Measurements from ENCODE around the gene EFHC1. TPM values are rescaled to one million over a fixed set of nuclear protein-coding genes. Genes with fewer than 3 reads are reported as not detected.

The EFHC1 gene
- total RNA-seq, 4 donors from 2014 or later, result 14.0 to 63.0 (median 27.6) TPM

DNA sequence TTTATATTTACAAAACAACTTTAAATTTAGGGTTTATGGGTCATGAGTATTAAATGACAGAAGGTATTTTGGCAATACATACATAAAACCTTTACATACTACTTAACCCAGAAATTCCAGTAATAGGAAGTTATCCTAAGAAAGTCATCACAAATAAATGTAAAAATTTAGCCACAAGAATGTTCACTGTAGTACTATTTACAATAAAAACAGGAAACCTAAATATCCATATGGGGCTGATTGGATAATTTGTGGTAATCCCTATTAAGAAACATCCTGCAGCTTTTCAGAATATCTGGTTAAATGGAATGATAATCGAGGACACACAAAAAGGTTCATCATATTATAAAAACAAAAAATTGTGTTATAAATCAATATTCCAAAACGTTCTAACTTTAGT lies 112.3 kb downstream of the EFHC1 start:
- H3K27me3 ChIP-seq, result no peaks in the 10 kb centered on the region
- DNase-seq (ENCODE audit: low spot score in 2 of 2), result no peak
- 79% methylated on average over 2 of the region's 2 CpGs for WGBS
- no peak overlapping the region for H3K4me3 ChIP-seq
- no peaks in the 10 kb centered on the region for H3K9me3 ChIP-seq
- no peak for TF ChIP-seq EP300 (IDR thresholded peaks at IDR 0.05)
- TF ChIP-seq POLR2A (IDR thresholded peaks at IDR 0.05), result no peak
- no peak for TF ChIP-seq POLR2AphosphoS5 (IDR thresholded peaks at IDR 0.05)
- TF ChIP-seq, protein P1, sequence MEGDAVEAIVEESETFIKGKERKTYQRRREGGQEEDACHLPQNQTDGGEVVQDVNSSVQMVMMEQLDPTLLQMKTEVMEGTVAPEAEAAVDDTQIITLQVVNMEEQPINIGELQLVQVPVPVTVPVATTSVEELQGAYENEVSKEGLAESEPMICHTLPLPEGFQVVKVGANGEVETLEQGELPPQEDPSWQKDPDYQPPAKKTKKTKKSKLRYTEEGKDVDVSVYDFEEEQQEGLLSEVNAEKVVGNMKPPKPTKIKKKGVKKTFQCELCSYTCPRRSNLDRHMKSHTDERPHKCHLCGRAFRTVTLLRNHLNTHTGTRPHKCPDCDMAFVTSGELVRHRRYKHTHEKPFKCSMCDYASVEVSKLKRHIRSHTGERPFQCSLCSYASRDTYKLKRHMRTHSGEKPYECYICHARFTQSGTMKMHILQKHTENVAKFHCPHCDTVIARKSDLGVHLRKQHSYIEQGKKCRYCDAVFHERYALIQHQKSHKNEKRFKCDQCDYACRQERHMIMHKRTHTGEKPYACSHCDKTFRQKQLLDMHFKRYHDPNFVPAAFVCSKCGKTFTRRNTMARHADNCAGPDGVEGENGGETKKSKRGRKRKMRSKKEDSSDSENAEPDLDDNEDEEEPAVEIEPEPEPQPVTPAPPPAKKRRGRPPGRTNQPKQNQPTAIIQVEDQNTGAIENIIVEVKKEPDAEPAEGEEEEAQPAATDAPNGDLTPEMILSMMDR (IDR thresholded peaks at IDR 0.05), result no peak
- peaks cover 10% of the 10 kb centered on the region for H3K4me1 ChIP-seq
- H3K27ac ChIP-seq, result no peak overlapping the region
- H3K36me3 ChIP-seq, result peaks cover 16% of the 10 kb centered on the region

DNA sequence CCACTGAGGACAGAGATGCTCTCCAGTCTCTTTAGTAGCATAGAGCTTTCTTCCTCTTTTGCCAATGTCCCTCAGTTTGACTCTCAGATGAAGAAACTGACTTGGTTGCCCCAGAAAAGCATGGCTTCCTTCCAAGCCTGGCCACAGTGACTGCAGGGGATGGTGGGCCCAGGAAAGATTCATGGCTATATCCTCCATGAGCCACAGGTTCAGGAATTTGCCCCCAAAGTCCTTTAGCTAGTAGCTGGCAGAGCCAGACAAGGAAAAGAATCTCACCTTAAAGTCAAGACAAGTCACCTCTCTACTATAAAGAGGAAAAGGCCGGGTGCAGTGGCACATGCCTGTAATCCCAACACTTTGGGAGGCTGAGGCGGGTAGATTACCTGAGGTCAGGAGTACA lies 113.3 kb downstream of the EFHC1 start:
- Histone ChIP-seq H3K9me3 (no peaks in the 10 kb centered on the region), H3K27ac (no peak overlapping the region), H3K36me3 (peaks cover 16% of the 10 kb centered on the region), H3K27me3 (no peaks in the 10 kb centered on the region), H3K4me3 (no peak overlapping the region), H3K4me1 (peaks cover 21% of the 10 kb centered on the region)
- DNase-seq (ENCODE audit: low spot score in 2 of 2), result no peak
- no peak for TF ChIP-seq POLR2A (IDR thresholded peaks at IDR 0.05)
- no peak for TF ChIP-seq POLR2AphosphoS5 (IDR thresholded peaks at IDR 0.05)
- no peak for TF ChIP-seq EP300 (IDR thresholded peaks at IDR 0.05)
- TF ChIP-seq, protein P1 (IDR thresholded peaks at IDR 0.05), result no peak
- WGBS, result 100% methylated on average over 2 of the region's 2 CpGs

DNA sequence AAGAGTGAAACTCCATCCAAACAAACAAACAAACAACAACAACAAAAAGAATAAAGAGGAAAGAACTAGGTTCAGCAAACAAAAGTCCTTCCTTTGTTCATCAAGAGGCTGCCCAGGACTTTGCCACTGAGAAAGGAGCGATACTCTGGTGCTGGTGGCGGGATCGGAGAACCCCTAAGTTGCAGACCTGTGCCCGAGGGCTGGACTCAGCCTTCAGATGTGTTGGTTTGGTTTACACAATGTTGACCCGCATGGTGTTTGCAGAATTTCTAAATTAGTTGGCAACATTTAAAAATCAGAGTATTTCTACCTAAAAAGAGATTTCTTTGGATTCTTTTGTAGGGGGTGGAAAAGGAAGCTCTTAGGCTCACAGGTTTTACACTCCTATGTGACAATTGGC lies 114.2 kb downstream of the EFHC1 start:
- Histone ChIP-seq H3K27ac (no peak overlapping the region), H3K4me1 (peaks cover 28% of the 10 kb centered on the region), H3K9me3 (no peaks in the 10 kb centered on the region), H3K36me3 (peaks cover 15% of the 10 kb centered on the region), H3K4me3 (no peak overlapping the region), H3K27me3 (no peaks in the 10 kb centered on the region)
- no peak for DNase-seq (ENCODE audit: low spot score in 2 of 2)
- 97% methylated on average over 5 of the region's 5 CpGs for WGBS
- TF ChIP-seq EP300 (IDR thresholded peaks at IDR 0.05), result no peak
- TF ChIP-seq, protein P1 (IDR thresholded peaks at IDR 0.05), result no peak
- no peak for TF ChIP-seq POLR2AphosphoS5 (IDR thresholded peaks at IDR 0.05)
- no peak for TF ChIP-seq POLR2A (IDR thresholded peaks at IDR 0.05)

DNA sequence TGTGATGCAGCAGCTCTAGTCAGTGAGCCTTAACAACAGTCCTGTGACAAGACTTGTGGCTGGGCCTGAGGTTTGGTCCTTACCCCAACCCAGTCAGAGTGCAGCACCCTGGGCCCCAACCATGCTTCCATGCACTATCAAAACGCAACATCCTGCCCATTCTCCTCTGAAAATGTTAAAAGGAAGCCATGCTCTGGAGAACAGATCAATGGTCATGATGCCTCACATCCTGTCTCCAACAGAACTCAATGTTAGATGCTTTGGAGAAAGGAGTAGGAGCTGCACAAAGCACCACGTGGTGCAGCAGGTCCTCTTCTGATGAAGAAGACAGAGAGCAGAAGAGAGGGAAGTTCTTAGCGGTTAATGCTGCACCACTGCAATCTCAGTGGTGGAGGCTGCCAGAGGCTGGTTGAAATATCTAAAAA lies 114.8 kb downstream of the EFHC1 start:
- Histone ChIP-seq H3K36me3 (peaks cover 13% of the 10 kb centered on the region), H3K27ac (no peak overlapping the region), H3K4me3 (no peak overlapping the region), H3K4me1 (peaks cover 33% of the 10 kb centered on the region), H3K9me3 (no peaks in the 10 kb centered on the region), H3K27me3 (no peaks in the 10 kb centered on the region)
- TF ChIP-seq POLR2AphosphoS5 (IDR thresholded peaks at IDR 0.05), result no peak
- TF ChIP-seq, protein P1 (IDR thresholded peaks at IDR 0.05), result no peak
- TF ChIP-seq EP300 (IDR thresholded peaks at IDR 0.05), result no peak
- TF ChIP-seq POLR2A (IDR thresholded peaks at IDR 0.05), result no peak
- 85% methylated on average over 3 of the region's 3 CpGs for WGBS
- DNase-seq (ENCODE audit: low spot score in 2 of 2), result no peak

DNA sequence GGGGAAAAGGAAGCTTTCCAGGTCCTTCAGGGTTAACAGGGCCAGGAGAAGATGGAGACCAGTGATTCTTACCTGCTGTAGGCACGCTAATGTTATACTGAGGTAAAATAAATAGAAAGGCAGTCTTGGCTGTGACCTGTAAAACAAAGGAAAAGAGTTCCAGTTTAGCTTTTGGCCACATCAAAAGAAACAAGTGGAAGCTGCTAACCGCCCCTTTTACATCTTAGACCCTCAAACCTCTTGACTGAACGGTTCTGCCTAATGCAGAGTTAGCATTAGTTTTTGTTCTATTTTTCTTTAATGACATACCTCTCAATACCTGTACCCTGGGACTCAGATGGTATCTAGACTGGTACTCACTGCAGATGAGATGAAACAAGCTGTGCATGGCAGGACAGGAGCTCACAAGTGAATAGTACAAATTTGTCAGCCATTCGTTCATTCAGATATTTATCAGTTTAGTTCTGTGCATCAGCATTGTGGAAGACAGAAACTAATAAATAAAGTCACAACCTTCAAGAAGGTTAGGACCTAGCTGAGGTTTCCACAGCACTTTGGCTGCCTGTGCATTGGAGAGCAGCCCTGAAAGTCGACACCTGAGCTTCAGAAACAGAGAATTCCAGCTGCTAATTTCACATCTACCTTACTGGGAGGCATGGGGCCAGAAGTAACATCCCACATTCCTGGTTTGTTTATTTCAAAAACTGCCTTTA lies 115.7 kb downstream of the EFHC1 start:
- WGBS, result 74% methylated on average over 5 of the region's 5 CpGs
- Histone ChIP-seq H3K27ac (no peak overlapping the region), H3K9me3 (no peaks in the 10 kb centered on the region), H3K4me1 (peaks cover 40% of the 10 kb centered on the region), H3K36me3 (peaks cover 13% of the 10 kb centered on the region), H3K27me3 (no peaks in the 10 kb centered on the region), H3K4me3 (no peak overlapping the region)
- no peak for TF ChIP-seq POLR2AphosphoS5 (IDR thresholded peaks at IDR 0.05)
- no peak for TF ChIP-seq EP300 (IDR thresholded peaks at IDR 0.05)
- TF ChIP-seq POLR2A (IDR thresholded peaks at IDR 0.05), result no peak
- TF ChIP-seq, protein P1 (IDR thresholded peaks at IDR 0.05), result no peak
- no peak for DNase-seq (ENCODE audit: low spot score in 2 of 2)
